Progenitor cell of endocrine pancreas (in vitro differentiated cells): ENCODE results near the gene DIP2C. TPM values are rescaled to one million over a fixed set of nuclear protein-coding genes. Genes with fewer than 3 reads are reported as not detected.
"Not testable (repeated sequence)": the region's sequence is repeated elsewhere in the genome, so short reads cannot be mapped to it uniquely, and the experiment has no call there.

ENCODE experiments used
- DNase-seq: peaks from one replicate; pipeline ENCODE4 v3.0.0; 2021; ENCODE audit warnings: low spot score; ENCODE audit not compliant: unreplicated experiment
- H3K27ac Mint-ChIP-seq: 2 replicates; pipeline ENCODE4 v1.8.0; 2021; ENCODE audit warnings: mild to moderate bottlenecking, moderate library complexity, mixed read lengths
- H3K27me3 Mint-ChIP-seq: 2 replicates; pipeline ENCODE4 v1.8.0; 2021; ENCODE audit warnings: mixed read lengths
- H3K36me3 Mint-ChIP-seq: 2 replicates; pipeline ENCODE4 v1.8.0; 2022; ENCODE audit warnings: mixed read lengths; ENCODE audit not compliant: insufficient read depth
- H3K4me1 Mint-ChIP-seq: 2 replicates; pipeline ENCODE4 v1.8.0; 2021; ENCODE audit warnings: low read depth, mixed read lengths
- H3K4me3 Mint-ChIP-seq: 2 replicates; pipeline ENCODE4 v1.8.0; 2021; ENCODE audit warnings: low read depth, mild to moderate bottlenecking, moderate library complexity, mixed read lengths
- H3K9me3 Mint-ChIP-seq: 2 replicates; pipeline ENCODE4 v1.8.0; 2021; ENCODE audit warnings: low read depth, mixed read lengths
- CTCF ChIP-seq: fragments of 200-600 bp; sonication (generic); IDR thresholded peaks from one replicate; pipeline ENCODE4 v1.5.0; 2021; ENCODE audit warnings: antibody characterized with exemption, mild to moderate bottlenecking; ENCODE audit not compliant: unreplicated experiment
- total RNA-seq: library from RNA; stranded (reverse); gene quantifications from 2 replicates; pipeline ENCODE4 v1.2.1, GENCODE V29; 2021

Gene DIP2C
- total RNA-seq, 1 donor from 2014 or later, result 27.2 TPM

DNA sequence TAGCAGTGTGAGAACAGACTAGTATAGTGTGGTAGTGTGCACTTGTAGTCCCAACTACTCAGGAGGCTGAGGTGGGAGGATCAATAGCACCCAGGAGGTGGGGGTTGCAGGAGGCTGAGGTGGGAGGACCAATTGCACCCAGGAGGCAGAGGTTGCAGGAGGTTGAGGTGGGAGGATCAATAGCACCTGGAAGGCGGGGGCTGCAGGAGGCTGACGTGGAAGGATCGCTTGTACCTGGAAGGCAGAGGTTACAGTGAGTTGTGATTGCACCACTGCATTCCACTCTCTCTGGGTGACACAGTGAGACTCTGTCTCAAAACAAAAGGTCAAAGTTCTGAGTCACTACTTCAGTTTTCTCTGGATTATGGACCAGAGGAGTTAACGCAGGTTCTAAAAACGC, 22.6 kb upstream of the DIP2C start:
- TF ChIP-seq CTCF, result no peak
- Mint-ChIP-seq H3K9me3 (peaks cover 12% of the 10 kb centered on the region), H3K27ac (no peak overlapping the region), H3K4me3 (no peak overlapping the region), H3K27me3 (peaks cover 7% of the 10 kb centered on the region), H3K4me1 (no peaks in the 10 kb centered on the region), H3K36me3 (no peaks in the 10 kb centered on the region)
- DNase-seq, result no peak

- Mint-ChIP-seq H3K27me3 (peaks cover 20% of the 10 kb centered on the region), H3K4me1 (no peaks in the 10 kb centered on the region), H3K36me3 (no peaks in the 10 kb centered on the region), H3K4me3 (no peak overlapping the region), H3K27ac (no peak overlapping the region), H3K9me3 (no peaks in the 10 kb centered on the region)
- TF ChIP-seq CTCF, result no peak
- DNase-seq, result no peak
Measured at GRCh38 chr10:707861-708260, 18.4 kb upstream of the DIP2C start.

DNA sequence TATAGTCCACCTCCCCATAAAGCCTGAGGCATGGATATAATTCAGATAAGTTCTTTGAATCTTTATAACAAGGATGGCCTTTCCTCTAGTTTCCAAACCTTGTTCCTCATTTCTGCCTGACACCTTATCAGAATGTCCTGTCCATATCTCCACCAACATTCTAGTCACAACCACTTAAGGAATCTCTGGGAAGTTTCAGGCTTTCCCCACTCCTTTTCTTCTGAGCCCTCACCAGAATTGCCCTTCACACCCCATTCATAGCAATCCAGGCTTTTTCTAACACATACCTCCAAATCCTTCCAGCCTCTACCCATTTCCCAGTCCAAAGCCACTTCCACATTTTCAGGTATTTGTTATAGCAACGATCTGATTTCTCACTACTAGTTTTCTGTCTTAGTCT, 18.0 kb upstream of the DIP2C start:
- Mint-ChIP-seq H3K9me3 (no peaks in the 10 kb centered on the region), H3K36me3 (no peaks in the 10 kb centered on the region), H3K4me3 (no peak overlapping the region), H3K27ac (no peak overlapping the region), H3K27me3 (peaks cover 22% of the 10 kb centered on the region), H3K4me1 (no peaks in the 10 kb centered on the region)
- TF ChIP-seq CTCF, result no peak
- DNase-seq, result no peak

- H3K27me3 Mint-ChIP-seq, result peaks cover 37% of the 10 kb centered on the region
- no peak overlapping the region for H3K4me3 Mint-ChIP-seq
- H3K36me3 Mint-ChIP-seq, result no peaks in the 10 kb centered on the region
- no peak for DNase-seq
- no peaks in the 10 kb centered on the region for H3K9me3 Mint-ChIP-seq
- H3K4me1 Mint-ChIP-seq, result no peaks in the 10 kb centered on the region
- no peak for TF ChIP-seq CTCF
- no peak overlapping the region for H3K27ac Mint-ChIP-seq
Measured at GRCh38 chr10:703118-703517, 13.7 kb upstream of the DIP2C start.

DNA sequence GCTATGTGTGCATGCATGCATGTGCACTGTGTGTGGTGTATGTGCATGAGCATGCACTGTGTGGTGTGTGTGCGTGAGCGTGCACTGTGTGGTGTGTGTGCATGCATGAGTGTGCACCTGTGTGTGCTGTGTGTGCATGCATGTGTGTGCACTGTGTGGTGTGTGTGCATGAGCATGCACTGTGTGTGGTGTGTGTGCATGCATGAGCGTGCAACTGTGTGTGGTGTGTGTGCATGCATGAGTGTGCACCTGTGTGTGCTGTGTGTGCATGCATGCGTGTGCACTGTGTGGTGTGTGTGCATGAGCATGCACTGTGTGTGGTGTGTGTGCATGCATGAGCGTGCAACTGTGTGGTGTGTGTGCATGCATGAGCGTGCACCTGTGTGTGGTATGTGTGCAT, 10.7 kb upstream of the DIP2C start:
- not testable (repeated sequence) for DNase-seq, H3K4me1 Mint-ChIP-seq, H3K9me3 Mint-ChIP-seq

DNA sequence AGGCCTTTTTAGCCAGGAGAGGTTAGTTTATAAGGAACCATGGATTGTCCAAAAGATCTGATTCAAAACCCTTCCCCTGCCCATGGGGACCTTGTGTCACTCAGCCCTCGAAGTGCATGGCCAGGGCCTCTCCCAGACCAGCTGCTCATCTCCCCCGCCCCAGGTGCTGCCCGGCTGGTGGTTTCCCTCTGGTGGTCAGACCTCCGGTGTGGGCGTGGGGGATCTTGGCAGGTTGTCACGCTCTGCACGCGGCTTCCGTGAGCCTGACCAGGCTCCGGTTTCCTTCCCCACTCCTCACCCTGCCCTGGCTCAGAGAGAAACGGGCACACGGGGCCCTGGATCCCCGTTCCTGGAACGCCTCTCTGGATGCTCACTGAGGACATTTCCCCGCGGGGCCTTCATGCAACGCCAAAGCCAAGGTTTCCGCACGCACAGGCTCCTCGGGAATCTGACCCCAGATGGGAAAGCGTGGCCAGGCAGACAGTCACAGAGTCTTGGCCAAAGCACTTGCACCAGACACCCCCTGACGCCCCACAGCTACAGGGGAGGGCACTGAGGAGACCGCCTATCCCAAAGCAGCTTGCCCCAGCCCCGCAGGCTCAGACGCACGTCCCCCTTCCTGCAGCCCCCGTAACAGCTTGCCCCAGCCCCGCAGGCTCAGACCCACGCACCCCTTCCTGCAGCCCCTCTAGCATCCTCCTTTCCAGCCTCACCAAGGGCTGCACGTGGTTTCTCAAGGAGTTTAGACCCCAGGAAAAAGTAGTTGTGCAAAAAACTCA, 7.8 kb upstream of the DIP2C start:
- H3K4me1 Mint-ChIP-seq, result peaks cover 17% of the 10 kb centered on the region
- no peak for DNase-seq

More for the DNA sequence above, 10.7 kb upstream of the DIP2C start:
- H3K27me3 Mint-ChIP-seq, result peaks cover 34% of the 10 kb centered on the region
- not testable (repeated sequence) for H3K27ac Mint-ChIP-seq, H3K36me3 Mint-ChIP-seq, H3K4me3 Mint-ChIP-seq

More for the DNA sequence above, 7.8 kb upstream of the DIP2C start:
- H3K4me3 Mint-ChIP-seq, result no peak overlapping the region
- H3K36me3 Mint-ChIP-seq, result no peaks in the 10 kb centered on the region
- no peak overlapping the region for H3K27ac Mint-ChIP-seq
- no peak for TF ChIP-seq CTCF
- no peaks in the 10 kb centered on the region for H3K9me3 Mint-ChIP-seq
- peaks cover 23% of the 10 kb centered on the region for H3K27me3 Mint-ChIP-seq
